ENCODE measurements around the gene RAB3D.
"Not testable (repeated sequence)": the region's sequence is repeated elsewhere in the genome, so short reads cannot be mapped to it uniquely, and the experiment has no call there.

Gene RAB3D

GRCh38 chr19:11382898-11383705, 43.6 kb upstream of the RAB3D start:
- TF ChIP-seq CTCF (conservative IDR thresholded peaks at IDR 0.05; ENCODE audit: low read depth, low read length), result no peak
- no peak overlapping the region for H3K4me3 ChIP-seq (IDR thresholded peaks at IDR 0.05; ENCODE audit: insufficient read depth, low read depth, low read length)
- H3K4me1 ChIP-seq (ENCODE audit: low read depth, poor library complexity, severe bottlenecking), result peaks cover 13% of the 10 kb centered on the region
- H3K27me3 ChIP-seq (ENCODE audit: insufficient read depth, low read depth), result no peaks in the 10 kb centered on the region; the same call in 1 of the 2 replicates
- no peak overlapping the region for H2AFZ ChIP-seq (ENCODE audit: low read depth)
- H4K20me1 ChIP-seq (ENCODE audit: insufficient read depth), result no peaks in the 10 kb centered on the region
- H3K9ac ChIP-seq, result no peak overlapping the region
- H3K27ac ChIP-seq, result no peak overlapping the region
- H3K4me2 ChIP-seq, result peak overlapping the region; percentile 81; the same call in 1 of the 2 replicates
- no peaks in the 10 kb centered on the region for H3K79me2 ChIP-seq (ENCODE audit: insufficient read depth, low read depth)
- no peaks in the 10 kb centered on the region for H3K36me3 ChIP-seq (ENCODE audit: insufficient read depth)

- peaks cover 24% of the 10 kb centered on the region for H3K4me1 ChIP-seq (ENCODE audit: low read depth, poor library complexity, severe bottlenecking)
- TF ChIP-seq CTCF (conservative IDR thresholded peaks at IDR 0.05; ENCODE audit: low read depth, low read length), result peak; percentile 70
Observed at GRCh38 chr19:11380653-11381537, 41.4 kb upstream of the RAB3D start.

GRCh38 chr19:11379857-11380350, 40.4 kb upstream of the RAB3D start:
- Histone ChIP-seq H3K27ac (peak overlapping the region; percentile 89), H3K36me3 (ENCODE audit: insufficient read depth) (no peaks in the 10 kb centered on the region), H3K4me3 (IDR thresholded peaks at IDR 0.05; ENCODE audit: insufficient read depth, low read depth, low read length) (no peak overlapping the region), H2AFZ (ENCODE audit: low read depth) (peak overlapping the region; percentile 98; the same call in 1 of the 2 replicates), H3K79me2 (ENCODE audit: insufficient read depth, low read depth) (no peaks in the 10 kb centered on the region), H3K27me3 (ENCODE audit: insufficient read depth, low read depth) (no peaks in the 10 kb centered on the region), H3K9ac (peak overlapping the region; percentile 83; the same call in 1 of the 2 replicates), H3K4me1 (ENCODE audit: low read depth, poor library complexity, severe bottlenecking) (peaks cover 26% of the 10 kb centered on the region), H3K4me2 (peak overlapping the region; percentile 79), H4K20me1 (ENCODE audit: insufficient read depth) (no peaks in the 10 kb centered on the region)
- no peak for TF ChIP-seq CTCF (conservative IDR thresholded peaks at IDR 0.05; ENCODE audit: low read depth, low read length)

More at GRCh38 chr19:11380653-11381537, 41.4 kb upstream of the RAB3D start:
- Histone ChIP-seq H3K4me2 (peak overlapping the region; percentile 81), H2AFZ (ENCODE audit: low read depth) (peak overlapping the region; percentile 98), H3K9ac (peak overlapping the region; percentile 83), H4K20me1 (ENCODE audit: insufficient read depth) (no peaks in the 10 kb centered on the region), H3K27me3 (ENCODE audit: insufficient read depth, low read depth) (no peaks in the 10 kb centered on the region), H3K79me2 (ENCODE audit: insufficient read depth, low read depth) (no peaks in the 10 kb centered on the region), H3K4me3 (IDR thresholded peaks at IDR 0.05; ENCODE audit: insufficient read depth, low read depth, low read length) (no peak overlapping the region), H3K27ac (peak overlapping the region; percentile 92), H3K36me3 (ENCODE audit: insufficient read depth) (no peaks in the 10 kb centered on the region)

- H3K9ac ChIP-seq; H2AFZ ChIP-seq (ENCODE audit: low read depth); H4K20me1 ChIP-seq (ENCODE audit: insufficient read depth); H3K27ac ChIP-seq; H3K79me2 ChIP-seq (ENCODE audit: insufficient read depth, low read depth); H3K36me3 ChIP-seq (ENCODE audit: insufficient read depth); H3K4me2 ChIP-seq; H3K27me3 ChIP-seq (ENCODE audit: insufficient read depth, low read depth); H3K4me3 ChIP-seq (IDR thresholded peaks at IDR 0.05; ENCODE audit: insufficient read depth, low read depth, low read length): not testable (repeated sequence)
- peaks cover 26% of the 10 kb centered on the region for H3K4me1 ChIP-seq (ENCODE audit: low read depth, poor library complexity, severe bottlenecking)
Observed at GRCh38 chr19:11379269-11379845, 39.9 kb upstream of the RAB3D start.

Measured in KMS-11 (cell line).